LNCaP clone FGC (cell line): ENCODE results near the gene CSPG5.

Experiments
- DNase-seq: peaks from one replicate; pipeline ENCODE4 v3.0.0-alpha.2; 2011; ENCODE audit warnings: low read depth
- H3K4me3 ChIP-seq: 2 replicates; pipeline ENCODE4 v1.5.1; 2011; ENCODE audit warnings: mild to moderate bottlenecking, low read depth, low read length, control low read depth
- CTCF ChIP-seq: IDR thresholded peaks from 2 replicates; pipeline ENCODE4 v1.5.1; 2012; ENCODE audit warnings: mild to moderate bottlenecking; ENCODE audit not compliant: control insufficient read depth, insufficient read depth; ENCODE audit errors: extremely low read depth

CSPG5 gene

GRCh38 chr3:47566667-47567066 is 12.0 kb downstream of the CSPG5 start:
- no peak for DNase-seq
- no peak overlapping the region for H3K4me3 ChIP-seq
- TF ChIP-seq CTCF, result no peak

- no peak overlapping the region for H3K4me3 ChIP-seq
- TF ChIP-seq CTCF, result no peak
- no peak for DNase-seq
Observed at GRCh38 chr3:47565734-47566550, 12.7 kb downstream of the CSPG5 start.

- no peak for TF ChIP-seq CTCF
- no peak for DNase-seq
- H3K4me3 ChIP-seq, result no peak overlapping the region
Observed at GRCh38 chr3:47556351-47556750, 22.3 kb downstream of the CSPG5 start.

DNA sequence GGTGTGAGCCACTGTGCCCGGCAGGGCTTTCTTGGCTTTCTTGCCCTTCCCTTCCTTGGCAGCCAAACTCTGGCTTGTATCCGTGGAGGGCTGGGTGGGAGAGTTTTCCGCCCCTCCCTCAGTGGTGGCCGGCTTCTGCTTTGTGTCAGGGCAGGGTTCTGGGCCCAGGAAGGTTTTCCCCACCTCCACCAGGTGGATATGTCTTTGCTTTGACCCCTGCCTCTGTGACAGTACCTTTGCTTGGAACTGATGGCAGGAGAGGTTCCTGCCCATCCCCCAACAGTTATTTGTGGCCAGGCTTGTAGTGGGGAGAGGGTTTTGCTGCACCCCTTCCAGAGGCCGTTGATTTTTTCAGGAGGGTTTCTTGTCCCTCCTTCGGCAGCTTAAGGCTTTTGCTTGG is 24.3 kb downstream of the CSPG5 start:
- DNase-seq, result no peak
- no peak overlapping the region for H3K4me3 ChIP-seq
- no peak for TF ChIP-seq CTCF

DNA sequence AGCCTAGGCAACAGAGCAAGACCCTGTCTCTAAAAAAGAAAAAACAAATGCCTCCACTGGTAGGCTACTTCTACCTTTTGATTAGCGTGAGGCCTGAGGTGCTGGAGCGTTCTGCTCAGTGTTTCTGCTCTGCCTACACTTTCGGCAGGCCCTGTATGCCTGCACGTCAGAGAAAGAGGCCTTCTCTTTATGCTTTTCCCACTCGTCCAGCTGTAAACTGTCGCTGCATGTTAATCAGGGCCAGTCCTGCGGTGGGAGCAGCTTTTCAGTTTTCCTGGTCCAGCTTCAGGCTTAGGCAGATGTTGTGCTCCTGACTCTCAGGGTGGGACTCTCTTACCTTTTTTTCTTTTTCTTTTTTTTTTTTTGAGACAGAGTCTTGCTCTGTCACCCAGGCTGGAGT is 25.3 kb downstream of the CSPG5 start:
- H3K4me3 ChIP-seq, result no peak overlapping the region
- no peak for DNase-seq
- TF ChIP-seq CTCF, result no peak

DNA sequence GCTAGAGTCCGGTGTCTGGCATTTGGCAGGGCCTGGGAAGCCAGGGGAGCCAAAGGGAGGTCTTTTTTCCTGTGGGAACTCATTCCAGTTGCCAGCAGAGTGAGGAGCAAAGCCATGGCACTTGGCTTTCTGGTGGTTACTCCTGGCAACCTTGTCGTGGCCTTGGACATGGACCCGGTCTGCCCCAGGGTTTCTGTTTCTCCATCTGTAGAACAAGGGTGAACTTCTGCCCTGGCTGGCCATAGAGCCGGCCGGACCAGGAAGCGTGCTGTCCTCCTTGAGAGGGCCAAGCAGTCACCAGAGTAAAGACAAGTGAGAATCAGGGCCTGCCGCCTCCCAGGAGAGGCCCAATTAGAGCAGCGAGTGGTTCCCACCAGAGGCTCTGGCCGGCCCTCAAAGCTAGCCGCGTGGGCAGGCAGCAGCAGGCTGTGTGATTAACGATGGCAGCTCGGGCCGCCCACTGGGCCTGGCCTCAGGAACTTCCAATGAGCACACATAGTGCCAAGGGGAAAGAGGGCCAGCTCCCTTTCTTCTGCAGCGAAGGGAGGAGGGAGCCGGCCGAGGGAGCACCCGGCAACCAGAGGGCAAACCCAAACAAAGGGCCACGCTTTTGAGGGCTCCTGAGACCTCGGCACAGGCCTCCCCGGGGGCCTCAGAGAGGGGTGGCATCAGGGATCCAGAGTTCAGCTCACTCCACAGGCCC is 36.0 kb downstream of the CSPG5 start:
- TF ChIP-seq CTCF, result no peak
- no peak for DNase-seq
- no peak overlapping the region for H3K4me3 ChIP-seq

GRCh38 chr3:47541583-47542108 is 37.0 kb downstream of the CSPG5 start:
- no peak overlapping the region for H3K4me3 ChIP-seq
- DNase-seq, result no peak
- no peak for TF ChIP-seq CTCF
